ENCODE data around the gene ALDH3B1.

ALDH3B1 gene

GRCh38 chr11:68047437-68048290 is 37.5 kb downstream of the ALDH3B1 start:
- DNase-seq: no peak

- DNase-seq: no peak
Observed at GRCh38 chr11:68048681-68049508, 38.8 kb downstream of the ALDH3B1 start.

- DNase-seq: no peak
Observed at GRCh38 chr11:68049509-68050370, 39.6 kb downstream of the ALDH3B1 start.

GRCh38 chr11:68050371-68050841 is 40.3 kb downstream of the ALDH3B1 start:
- DNase-seq: no peak

GRCh38 chr11:68051191-68052136 is 41.3 kb downstream of the ALDH3B1 start:
- DNase-seq: no peak

- DNase-seq: no peak
Observed at GRCh38 chr11:68052137-68052873, 42.2 kb downstream of the ALDH3B1 start.

GRCh38 chr11:68053117-68053516 is 43.0 kb downstream of the ALDH3B1 start:
- no peak for DNase-seq

- no peak for DNase-seq
Observed at GRCh38 chr11:68053981-68054812, 44.1 kb downstream of the ALDH3B1 start.

GRCh38 chr11:68056317-68057285 is 46.5 kb downstream of the ALDH3B1 start:
- no peak for DNase-seq

- no peak for DNase-seq
Observed at GRCh38 chr11:68057807-68058206, 47.7 kb downstream of the ALDH3B1 start.

GRCh38 chr11:68061508-68061907 is 51.4 kb downstream of the ALDH3B1 start:
- DNase-seq: no peak

GRCh38 chr11:68064926-68065325 is 54.8 kb downstream of the ALDH3B1 start:
- DNase-seq: no peak

GRCh38 chr11:68065841-68066240 is 55.7 kb downstream of the ALDH3B1 start:
- no peak for DNase-seq

- no peak for DNase-seq
Observed at GRCh38 chr11:68066742-68067141, 56.6 kb downstream of the ALDH3B1 start.

- no peak for DNase-seq
Observed at GRCh38 chr11:68067991-68068390, 57.9 kb downstream of the ALDH3B1 start.

GRCh38 chr11:68071281-68072048 is 61.3 kb downstream of the ALDH3B1 start:
- DNase-seq: no peak

GRCh38 chr11:68074584-68075352 is 64.6 kb downstream of the ALDH3B1 start:
- DNase-seq: no peak

All from HCEC 1CT (cell line).